GM21360 (cell line): ENCODE data around the gene C1orf94.

Experiments used
- ATAC-seq: cut with Tn5 transposase; IDR thresholded peaks from one replicate; pipeline ENCODE4 v1.9.1; 2021; ENCODE audit warnings: mild to moderate bottlenecking, moderate library complexity; ENCODE audit not compliant: unreplicated experiment

C1orf94 gene, protein sequence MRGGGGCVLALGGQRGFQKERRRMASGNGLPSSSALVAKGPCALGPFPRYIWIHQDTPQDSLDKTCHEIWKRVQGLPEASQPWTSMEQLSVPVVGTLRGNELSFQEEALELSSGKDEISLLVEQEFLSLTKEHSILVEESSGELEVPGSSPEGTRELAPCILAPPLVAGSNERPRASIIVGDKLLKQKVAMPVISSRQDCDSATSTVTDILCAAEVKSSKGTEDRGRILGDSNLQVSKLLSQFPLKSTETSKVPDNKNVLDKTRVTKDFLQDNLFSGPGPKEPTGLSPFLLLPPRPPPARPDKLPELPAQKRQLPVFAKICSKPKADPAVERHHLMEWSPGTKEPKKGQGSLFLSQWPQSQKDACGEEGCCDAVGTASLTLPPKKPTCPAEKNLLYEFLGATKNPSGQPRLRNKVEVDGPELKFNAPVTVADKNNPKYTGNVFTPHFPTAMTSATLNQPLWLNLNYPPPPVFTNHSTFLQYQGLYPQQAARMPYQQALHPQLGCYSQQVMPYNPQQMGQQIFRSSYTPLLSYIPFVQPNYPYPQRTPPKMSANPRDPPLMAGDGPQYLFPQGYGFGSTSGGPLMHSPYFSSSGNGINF

DNA sequence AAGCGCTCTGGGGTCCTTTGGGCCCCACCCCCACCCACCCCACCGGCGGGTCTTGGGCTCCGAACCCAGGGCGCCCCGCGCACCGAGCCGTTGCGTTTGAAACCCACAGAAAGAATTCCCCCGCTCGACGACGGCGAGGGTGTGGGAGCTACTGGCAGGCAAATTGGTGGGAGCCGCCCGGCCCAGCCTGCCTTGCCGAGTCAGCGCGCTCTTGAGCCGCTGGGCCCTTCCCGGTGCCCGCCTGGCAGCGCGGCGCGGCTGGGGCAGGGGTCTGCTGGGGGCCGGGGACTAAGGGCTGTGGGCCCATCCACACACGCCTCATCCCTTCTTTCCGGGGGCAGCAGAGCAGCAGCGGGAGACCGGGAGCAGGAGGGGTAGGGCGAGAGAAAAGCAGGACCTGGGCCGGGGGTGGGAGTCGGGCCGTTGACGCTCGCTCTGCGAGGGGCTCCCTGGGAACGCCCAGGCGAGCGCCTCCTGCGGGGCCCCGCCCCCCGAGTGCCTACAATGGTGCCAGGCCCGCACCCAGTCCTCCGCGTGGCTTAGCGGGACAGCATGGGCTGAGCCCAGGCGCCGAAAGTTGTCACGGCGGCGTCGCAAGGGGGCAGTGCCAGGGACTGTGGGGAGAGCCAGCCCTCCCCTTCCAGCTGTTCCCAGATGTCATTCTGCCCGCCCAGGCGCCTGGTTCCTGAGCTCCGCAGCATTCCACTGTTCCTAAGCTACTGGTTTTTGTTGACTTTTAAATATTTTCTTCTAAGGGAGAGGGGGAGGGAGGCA, at the start of gene C1orf94:
TSS of gene C1orf94 (plus strand) at position 78 of the 774 bp plus-strand sequence. CDS start 883 bp downstream, outside the sequence.
- no peak for ATAC-seq

- no peak for ATAC-seq
These were observed 49.4 kb upstream of the C1orf94 start for GRCh38 chr1:34127006-34128000.

DNA sequence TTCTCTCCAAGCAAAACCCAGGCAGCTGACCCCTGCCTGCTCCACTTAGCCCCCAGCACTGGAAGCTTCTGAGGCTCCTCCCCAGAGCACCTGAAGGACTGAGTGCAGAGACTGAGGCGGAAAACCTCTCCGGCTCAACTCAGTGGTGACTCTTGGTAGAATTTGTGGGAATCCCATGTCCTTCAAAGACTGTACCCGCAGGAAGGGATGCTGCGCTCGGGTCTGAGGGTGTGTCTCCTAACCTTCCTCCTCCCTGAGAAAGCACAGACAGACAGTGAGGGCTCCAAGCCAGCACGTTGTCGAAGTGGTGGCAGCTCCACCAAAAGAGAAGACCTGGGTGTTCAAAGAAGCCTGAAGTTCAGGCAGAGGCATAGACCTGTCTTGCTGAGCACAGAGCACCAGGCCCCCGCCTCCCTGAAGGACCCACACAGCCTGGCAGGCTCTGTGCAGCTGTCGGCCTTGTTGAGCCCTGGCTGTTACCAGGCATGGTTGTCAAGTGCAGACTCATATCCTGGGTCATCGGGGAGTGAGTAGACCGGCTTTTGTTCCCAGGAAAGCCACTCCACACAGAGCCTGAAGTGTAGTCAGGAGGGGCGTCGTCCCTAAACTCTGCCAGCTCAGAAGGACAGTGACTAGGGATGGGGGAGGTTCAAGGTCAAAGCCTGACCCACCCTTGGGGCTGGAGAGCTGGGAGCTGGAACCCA, 48.4 kb upstream of the C1orf94 start:
- ATAC-seq, result no peak

GRCh38 chr1:34129630-34130029, 47.1 kb upstream of the C1orf94 start:
- no peak for ATAC-seq

DNA sequence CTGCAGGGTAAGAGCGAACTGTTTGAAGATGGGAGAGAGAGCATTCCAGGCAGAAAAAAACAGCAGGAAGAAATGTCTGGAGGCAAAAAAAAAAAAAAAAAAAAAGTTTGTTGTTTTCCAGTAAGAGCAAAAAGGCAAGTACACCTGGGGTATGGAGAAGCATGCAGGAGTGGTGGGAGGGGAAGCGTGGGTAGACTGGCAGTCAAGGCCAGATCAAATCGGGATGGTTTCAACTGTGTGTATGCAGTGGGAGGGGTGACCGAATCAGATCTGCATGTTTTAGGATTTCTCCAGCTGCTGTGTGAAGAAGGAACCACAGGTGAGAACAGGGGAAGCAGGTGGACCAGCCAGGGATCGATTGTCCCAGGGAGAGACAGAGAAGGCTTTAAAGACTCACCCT, 46.4 kb upstream of the C1orf94 start:
- no peak for ATAC-seq

DNA sequence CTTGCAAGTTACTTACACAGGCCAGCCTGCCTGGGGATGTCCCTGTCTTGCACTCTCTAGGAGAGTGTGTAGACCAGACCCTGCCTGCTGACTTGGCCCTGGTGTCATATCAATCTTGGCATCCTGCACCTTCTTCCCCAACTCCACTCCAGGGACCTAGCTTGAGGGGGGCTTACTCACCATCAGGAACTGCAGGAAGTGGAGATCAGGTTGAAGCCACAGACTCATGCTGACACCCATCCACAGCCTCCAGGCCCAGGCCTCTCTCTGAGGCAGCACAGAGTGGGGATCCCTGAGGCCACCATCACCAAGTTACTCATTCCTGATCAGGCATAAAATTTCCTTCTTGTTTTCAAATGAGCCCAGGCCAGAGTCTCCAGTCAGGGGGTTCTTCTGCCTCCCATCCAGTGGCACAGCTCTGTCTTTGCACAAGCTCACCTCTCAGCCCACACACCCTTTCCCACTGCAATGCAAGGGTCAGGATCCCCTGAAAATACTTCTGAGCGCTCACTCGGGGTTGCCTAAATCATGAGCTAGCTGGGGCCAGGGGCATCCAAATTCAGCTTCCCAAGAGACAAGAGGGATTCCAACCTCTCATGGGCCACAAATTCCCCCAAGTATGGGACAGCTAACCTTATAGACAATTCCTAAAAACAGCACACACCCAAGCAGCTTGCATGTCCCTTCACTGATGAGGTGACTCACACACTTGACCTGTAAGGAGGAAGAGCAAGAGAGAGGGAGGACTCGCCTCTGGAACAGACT, 45.1 kb upstream of the C1orf94 start:
- no peak for ATAC-seq

- ATAC-seq, result no peak
These were observed 44.6 kb upstream of the C1orf94 start for GRCh38 chr1:34132161-34132420.

DNA sequence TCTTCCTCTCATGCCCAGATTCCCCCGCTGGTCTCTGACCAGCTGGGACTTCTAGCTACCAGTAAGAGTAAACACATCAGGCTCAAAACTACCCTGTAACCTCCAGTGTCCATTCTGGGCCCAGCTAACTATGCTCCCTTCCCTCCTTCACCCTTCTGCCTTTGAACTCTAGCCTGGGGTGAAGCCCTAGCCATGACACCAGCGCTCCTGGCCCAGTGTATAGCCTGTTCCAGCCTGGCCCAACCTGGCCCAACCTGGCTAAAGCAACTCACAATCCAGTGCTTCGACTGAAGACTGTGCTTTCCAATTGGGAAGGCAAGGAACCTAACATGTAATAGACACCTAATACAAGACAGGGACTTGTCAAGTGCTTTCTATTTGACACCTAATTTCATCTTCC, 39.3 kb upstream of the C1orf94 start:
- ATAC-seq, result no peak

GRCh38 chr1:34140011-34140676, 36.6 kb upstream of the C1orf94 start:
- ATAC-seq, result no peak

DNA sequence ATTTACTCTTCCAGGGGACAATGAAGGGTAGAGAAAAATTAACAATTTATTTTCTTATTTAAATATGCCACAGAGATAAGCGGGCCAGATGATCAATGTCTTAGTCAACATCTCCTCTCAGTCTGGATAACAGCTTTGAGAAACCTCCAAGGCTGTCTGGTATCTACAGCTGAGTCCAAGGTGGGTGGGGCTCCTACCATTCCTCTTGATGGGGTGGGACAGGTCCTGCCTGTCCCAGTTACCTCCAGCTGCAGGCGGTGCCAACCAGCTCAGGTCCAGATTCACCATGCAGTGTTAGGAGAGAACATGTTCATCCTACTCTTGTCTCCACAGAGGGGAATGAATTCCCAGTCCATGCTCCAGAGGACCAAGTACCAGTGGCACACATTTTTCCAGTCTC, 32.7 kb upstream of the C1orf94 start:
- ATAC-seq, result no peak

GRCh38 chr1:34144766-34145165, 31.9 kb upstream of the C1orf94 start:
- ATAC-seq, result no peak

DNA sequence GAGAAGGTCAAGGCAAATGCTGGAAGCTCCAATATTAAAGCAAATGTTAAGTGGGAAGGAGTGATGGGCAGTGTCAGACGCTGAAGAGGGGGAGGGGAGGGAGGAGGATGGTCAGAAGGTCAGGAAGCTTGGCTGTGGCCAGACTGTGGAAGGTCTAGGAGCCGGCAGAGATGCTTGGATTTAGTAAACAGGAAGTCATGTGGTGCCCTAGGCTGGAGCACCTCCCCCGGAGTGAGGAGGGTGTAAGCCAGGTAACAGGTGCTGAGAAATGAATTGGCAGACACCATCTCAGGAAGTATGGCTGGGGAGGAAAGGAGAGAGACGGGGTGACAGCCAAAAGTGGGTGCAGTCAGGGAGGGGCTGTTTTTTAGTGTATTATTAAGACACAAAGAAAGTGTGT, 29.4 kb upstream of the C1orf94 start:
- no peak for ATAC-seq

GRCh38 chr1:34149501-34149900, 27.2 kb upstream of the C1orf94 start:
- no peak for ATAC-seq

GRCh38 chr1:34153246-34153645, 23.5 kb upstream of the C1orf94 start:
- ATAC-seq, result no peak

DNA sequence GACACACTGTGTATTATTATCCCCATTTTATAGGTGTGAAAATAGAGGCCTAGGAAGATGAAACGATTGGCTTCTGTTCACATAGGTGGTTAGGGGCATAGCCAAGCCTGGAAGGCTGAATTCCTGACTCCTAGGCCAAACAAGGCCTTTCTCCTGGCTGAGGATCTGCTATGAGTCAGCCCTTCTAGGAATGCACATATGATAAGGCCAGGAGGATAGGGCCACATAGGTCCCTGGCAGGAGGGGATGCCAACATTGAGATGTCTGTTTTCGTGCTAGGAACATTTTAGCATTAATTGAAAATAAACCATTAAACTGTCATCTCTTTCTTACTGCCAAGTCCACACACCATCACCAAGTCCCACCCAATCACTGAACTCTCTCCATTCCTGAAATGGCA, 20.8 kb upstream of the C1orf94 start:
- ATAC-seq, result no peak

- ATAC-seq, result no peak
These were observed 20.0 kb upstream of the C1orf94 start for GRCh38 chr1:34156739-34157138.

DNA sequence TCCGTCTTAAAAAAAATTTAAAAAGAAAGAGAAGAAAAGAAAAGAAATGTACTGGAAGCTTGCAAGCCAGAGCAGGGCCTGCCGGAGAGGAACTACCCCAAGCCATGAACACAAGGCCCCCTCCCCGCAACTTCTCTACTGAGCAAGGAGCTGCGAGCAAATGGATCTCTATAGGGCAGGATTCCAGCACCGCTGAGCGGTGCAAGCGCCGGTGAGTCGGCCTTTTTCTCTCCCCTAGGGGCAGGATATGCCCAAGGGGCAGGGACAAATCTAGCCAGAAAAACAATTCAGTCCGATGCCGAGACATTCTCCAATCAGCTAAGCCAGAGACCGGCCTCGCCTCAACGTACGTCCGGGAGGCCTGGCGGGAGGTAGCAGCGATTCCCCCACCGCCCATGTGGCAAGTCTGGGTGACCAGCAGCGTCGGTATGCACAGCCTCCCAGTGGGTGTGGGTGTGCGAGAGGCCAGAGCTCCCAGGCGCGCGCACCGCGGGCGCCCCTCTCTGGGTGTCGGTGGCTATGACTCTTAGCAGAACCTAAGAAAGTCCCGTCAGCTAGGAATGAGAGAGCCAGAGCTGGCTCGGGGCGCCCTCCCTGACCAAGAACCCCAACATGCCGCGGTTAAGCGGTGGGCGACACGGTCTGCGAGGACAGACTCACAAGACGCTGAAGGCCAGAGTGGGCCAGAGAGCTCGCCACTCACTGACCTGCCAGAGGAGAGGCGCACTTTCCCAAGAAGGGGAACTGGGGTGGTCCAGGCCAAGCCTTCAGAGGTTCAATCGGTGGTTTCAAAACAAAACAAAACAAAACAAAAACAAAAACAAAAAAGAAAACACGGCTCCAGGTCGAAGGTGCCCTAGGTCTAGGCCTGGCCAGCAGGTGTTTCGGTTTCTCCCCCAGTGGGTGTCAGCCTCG, 13.6 kb upstream of the C1orf94 start:
- ATAC-seq, result no peak
